HL-60 (cell line): ENCODE results near the gene LAMA3.

ENCODE experiments used
- GABPA ChIP-seq: IDR thresholded peaks from 2 replicates; pipeline ENCODE4 v1.6.1; 2012; ENCODE audit warnings: low read depth
- TF ChIP-seq, protein P1 (sequence below): IDR thresholded peaks from one replicate; pipeline ENCODE4 v1.5.1; 2011; ENCODE audit warnings: low read length, control low read depth, inconsistent platforms; ENCODE audit not compliant: insufficient read depth
- TF ChIP-seq, protein P2 (sequence below): IDR thresholded peaks from 2 replicates; pipeline ENCODE4 v1.6.1; 2012; ENCODE audit warnings: low read depth; ENCODE audit not compliant: insufficient replicate concordance

- TF ChIP-seq, protein P1, sequence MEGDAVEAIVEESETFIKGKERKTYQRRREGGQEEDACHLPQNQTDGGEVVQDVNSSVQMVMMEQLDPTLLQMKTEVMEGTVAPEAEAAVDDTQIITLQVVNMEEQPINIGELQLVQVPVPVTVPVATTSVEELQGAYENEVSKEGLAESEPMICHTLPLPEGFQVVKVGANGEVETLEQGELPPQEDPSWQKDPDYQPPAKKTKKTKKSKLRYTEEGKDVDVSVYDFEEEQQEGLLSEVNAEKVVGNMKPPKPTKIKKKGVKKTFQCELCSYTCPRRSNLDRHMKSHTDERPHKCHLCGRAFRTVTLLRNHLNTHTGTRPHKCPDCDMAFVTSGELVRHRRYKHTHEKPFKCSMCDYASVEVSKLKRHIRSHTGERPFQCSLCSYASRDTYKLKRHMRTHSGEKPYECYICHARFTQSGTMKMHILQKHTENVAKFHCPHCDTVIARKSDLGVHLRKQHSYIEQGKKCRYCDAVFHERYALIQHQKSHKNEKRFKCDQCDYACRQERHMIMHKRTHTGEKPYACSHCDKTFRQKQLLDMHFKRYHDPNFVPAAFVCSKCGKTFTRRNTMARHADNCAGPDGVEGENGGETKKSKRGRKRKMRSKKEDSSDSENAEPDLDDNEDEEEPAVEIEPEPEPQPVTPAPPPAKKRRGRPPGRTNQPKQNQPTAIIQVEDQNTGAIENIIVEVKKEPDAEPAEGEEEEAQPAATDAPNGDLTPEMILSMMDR: no peak
- TF ChIP-seq, protein P2, sequence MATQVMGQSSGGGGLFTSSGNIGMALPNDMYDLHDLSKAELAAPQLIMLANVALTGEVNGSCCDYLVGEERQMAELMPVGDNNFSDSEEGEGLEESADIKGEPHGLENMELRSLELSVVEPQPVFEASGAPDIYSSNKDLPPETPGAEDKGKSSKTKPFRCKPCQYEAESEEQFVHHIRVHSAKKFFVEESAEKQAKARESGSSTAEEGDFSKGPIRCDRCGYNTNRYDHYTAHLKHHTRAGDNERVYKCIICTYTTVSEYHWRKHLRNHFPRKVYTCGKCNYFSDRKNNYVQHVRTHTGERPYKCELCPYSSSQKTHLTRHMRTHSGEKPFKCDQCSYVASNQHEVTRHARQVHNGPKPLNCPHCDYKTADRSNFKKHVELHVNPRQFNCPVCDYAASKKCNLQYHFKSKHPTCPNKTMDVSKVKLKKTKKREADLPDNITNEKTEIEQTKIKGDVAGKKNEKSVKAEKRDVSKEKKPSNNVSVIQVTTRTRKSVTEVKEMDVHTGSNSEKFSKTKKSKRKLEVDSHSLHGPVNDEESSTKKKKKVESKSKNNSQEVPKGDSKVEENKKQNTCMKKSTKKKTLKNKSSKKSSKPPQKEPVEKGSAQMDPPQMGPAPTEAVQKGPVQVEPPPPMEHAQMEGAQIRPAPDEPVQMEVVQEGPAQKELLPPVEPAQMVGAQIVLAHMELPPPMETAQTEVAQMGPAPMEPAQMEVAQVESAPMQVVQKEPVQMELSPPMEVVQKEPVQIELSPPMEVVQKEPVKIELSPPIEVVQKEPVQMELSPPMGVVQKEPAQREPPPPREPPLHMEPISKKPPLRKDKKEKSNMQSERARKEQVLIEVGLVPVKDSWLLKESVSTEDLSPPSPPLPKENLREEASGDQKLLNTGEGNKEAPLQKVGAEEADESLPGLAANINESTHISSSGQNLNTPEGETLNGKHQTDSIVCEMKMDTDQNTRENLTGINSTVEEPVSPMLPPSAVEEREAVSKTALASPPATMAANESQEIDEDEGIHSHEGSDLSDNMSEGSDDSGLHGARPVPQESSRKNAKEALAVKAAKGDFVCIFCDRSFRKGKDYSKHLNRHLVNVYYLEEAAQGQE: no peak
- TF ChIP-seq GABPA: no peak
Measured at GRCh38 chr18:23884681-23885375, 195.6 kb downstream of the LAMA3 start.
